NOMO-1 (cell line): ENCODE data around the gene SRGAP3.
A peak's percentile ranks its signal among the peaks of the same experiment; 100 is the strongest.

Experiments
- DNase-seq, 2 experiments: peaks; one replicate each; lab custom pipeline; 2025; ENCODE audit not compliant: unreplicated experiment in 2 of 2; lab: John Stamatoyannopoulos, UW

SRGAP3 gene

GRCh38 chr3:9254764-9255163, 5.3 kb upstream of the SRGAP3 start:
- DNase-seq, result no peak

DNA sequence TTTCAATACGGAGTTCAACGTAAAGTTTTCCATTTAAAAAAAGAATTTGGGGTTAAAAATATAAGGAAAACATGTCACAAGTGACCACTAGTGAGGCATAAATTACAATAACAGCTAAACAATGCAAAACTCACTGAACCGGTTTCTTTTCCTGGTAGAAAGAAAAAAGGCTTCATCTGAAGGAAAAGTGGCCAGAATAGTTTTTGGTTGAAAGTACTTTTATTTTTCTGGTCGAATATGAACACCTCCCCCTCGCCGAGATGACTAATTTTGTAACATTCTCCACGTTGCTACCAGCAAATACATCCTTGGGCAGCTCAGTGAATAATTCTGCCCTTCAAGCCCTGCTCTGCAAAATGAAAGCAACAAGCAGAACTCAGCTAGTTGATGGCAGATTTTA, 3.9 kb upstream of the SRGAP3 start:
- no peak for DNase-seq

DNA sequence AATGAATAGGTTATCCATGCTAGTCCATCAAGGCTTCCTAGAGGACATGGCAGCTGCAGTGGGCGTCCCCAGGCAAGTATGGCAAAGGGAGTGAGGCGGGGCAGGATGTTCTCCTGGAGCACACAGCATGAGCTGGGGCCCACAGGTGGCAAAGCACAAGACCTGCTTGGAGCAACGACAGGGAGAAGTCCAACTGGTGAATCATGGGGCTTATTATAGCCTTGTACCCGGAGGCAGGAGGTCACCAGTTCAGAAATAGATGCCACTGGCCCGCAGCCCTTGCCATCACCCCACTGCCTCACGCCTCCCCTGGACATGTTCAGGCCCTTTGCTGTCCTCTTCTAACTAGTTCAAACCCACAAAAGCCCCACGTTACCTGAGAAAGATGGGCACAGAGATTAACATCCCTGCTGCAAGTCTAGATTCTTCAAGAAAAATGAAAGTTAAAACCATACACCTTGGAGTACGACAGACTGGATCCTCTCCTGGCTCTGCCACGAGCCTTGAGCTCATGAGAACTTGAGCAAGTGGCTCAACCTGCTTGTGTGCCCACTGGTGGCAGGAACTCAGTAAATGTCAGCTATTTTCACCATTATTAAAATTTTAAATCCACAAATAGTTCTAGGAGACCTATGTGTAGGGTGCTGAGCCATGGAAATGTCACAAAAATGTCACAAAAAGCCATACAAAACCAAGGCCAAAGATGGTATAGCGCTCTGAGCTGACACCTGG, 1.8 kb upstream of the SRGAP3 start:
- DNase-seq, result no peak

DNA sequence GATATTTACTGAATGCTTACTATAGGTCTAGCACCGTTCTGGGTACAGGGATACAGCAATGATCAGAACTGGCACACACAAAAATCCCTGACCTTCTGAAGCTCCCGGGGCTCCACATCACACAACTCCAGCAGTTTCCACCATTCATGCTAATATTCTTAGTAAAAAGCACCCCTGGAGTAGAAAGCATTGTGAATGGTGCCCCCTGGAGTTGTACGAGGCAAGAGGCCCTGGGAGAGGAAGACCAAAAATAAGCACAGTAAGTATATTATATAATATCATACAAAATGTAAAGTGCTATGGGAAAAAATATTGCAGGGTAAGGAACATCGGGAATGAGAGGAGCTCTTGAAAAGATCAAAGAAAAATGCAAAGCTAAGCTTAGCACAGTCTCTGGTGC, 790 bp upstream of the SRGAP3 start:
- DNase-seq, result no peak

- peak in 1 of 2 experiments; percentile 47 for DNase-seq
Measured at GRCh38 chr3:9248522-9249271, 749 bp downstream of the SRGAP3 start.

GRCh38 chr3:9247941-9248521, 1.4 kb downstream of the SRGAP3 start:
- DNase-seq, result no peak

DNA sequence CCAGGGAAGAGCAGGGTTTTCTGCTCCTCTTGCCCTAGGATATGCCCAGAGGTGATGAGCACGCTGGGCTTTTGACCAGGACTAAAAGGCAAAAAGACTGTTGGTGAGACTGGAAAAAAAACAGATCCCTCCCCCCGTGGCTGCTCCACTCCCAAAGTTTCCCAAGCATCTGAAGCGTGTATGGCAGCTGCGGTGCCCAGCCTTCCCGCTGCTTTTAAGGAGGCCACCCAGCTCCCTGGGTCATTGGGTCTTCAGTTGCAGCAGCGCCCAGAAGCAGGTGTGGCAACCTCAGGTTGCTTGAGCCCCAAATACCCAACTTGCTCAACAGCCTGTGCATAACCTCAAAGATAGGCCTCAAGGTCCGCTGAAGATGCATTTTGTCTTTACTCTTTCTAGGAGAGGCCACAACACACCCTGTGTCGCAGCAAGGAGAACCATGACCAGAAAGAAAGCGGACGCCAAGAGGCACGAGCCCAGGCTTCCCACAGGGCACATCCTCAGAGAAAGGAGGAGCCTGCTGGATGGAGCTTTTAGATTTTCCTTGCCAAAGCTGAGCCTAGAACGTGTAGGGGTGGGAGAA, 2.0 kb downstream of the SRGAP3 start:
- DNase-seq, result no peak

- no peak for DNase-seq
Measured at GRCh38 chr3:9246189-9246588, 3.3 kb downstream of the SRGAP3 start.

DNA sequence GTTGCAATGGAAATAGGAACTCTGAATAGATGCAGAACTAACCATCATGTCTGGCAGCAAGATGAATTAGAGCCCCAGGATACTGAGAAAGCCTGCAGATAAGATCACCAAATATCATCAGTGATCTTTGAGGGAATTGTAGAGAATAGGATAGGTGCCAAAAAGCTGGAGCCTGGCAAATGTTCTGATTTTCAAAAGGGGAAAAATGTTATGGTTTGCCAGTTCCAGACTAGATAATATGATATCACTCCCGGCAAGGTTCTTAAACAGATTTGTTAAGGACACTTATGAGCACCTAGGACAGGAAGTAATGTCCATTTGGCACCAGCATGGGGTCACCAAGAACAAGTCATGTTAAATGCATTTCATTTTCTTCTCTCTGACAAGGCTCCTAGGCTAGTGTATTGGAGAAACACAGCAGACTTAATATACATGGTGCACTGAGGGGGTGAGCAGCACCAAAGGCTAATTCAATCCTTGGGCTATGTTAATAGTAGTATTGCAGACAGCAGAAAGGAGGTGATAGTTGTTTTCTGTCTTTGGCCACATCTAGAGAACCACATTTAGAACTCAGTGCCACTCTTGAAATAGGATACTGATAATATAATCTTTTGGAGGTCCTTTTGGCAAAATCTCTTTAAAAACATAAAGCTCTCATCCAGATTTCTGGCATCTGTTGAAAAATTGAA, 4.8 kb downstream of the SRGAP3 start:
- no peak for DNase-seq

GRCh38 chr3:9241956-9242355, 7.5 kb downstream of the SRGAP3 start:
- DNase-seq, result no peak

GRCh38 chr3:9239680-9240079, 9.8 kb downstream of the SRGAP3 start:
- no peak for DNase-seq

DNA sequence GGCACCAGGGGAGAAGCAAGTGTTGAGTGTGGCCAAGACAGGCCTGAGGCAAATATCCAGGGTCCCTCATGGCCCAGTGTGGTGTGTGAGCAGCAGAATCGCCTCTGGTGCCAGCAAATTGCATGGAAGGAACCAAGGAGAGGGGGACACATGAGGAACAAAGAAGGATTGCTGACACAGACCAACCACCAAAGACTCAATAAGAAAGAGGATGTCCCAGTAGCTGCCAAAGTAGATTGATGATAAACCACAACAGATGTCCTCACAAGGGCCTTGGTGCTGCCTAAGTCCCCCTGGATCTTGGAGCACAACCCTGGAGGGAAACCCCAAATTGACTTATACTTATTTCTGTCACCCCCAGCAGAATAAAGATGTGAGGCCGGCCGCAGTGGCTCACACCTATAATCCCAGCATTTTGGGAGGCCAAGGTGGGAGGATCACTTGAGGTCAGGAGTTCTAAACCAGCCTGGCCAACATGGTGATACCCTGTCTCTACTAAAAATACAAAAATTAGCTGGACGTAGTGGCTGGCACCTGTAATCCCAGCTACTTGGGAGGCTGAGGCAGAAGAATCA, 10.6 kb downstream of the SRGAP3 start:
- DNase-seq, result no peak

DNA sequence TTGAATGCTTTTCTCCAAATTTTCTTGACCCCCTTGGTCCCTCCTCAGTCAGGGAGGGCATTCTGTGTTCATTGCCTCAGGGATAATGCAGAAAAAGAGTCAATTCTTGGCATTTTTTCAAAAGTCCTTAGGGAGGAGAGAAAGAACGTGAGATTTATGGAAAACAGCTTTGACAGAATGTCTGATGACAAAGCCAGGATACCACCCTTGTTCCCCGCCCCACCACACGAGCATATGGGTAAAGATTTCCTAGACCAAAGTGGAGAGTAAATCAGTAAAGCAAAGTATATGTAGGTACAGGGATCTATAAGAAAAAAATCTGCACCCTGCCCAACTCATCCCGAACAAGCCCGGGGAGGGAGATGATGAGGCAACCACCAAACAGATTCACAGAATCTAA, 11.2 kb downstream of the SRGAP3 start:
- no peak for DNase-seq

- no peak for DNase-seq
Measured at GRCh38 chr3:9233814-9234600, 15.4 kb downstream of the SRGAP3 start.

- DNase-seq, result no peak
Measured at GRCh38 chr3:9233101-9233500, 16.3 kb downstream of the SRGAP3 start.

DNA sequence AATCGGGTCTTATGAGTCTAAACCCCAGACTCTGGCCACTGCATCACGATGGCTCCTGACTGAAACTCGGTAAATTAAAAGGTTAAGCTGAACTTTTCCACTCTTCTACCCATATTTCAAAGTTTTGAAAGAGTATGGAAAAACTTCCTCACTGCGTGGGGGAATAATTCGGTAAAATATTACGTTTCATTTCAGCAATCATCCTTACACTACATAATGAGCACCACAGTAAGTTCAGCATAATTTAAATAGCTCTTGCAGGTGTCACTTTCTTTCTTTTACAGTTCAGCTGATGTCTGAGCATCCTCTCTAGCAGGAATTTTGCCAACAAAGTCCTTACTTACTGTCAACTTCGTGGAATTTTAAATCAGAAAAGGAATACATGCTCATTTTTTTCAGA, 17.5 kb downstream of the SRGAP3 start:
- DNase-seq, result no peak

- DNase-seq, result no peak
Measured at GRCh38 chr3:9231471-9231870, 18.0 kb downstream of the SRGAP3 start.

- no peak for DNase-seq
Measured at GRCh38 chr3:9231006-9231405, 18.4 kb downstream of the SRGAP3 start.

DNA sequence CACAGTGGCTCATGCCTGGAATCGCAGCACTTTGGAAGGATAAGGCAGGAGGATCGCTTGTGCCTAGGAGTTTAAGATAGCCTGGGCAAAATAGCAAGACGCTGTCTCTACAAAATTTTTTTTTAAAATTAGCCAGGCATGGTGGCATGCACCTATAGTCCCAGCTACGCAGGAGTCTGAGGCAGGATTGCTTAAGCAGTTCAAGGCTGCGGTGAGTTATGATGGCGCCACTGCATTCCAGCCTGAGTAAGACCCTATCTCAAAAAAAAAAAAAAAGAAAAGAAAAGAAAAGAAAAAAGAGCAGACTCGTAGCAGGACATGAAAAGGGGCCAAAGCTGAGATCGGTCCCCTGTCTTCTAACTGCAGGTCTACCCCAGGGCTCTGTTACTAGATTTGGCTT, 18.9 kb downstream of the SRGAP3 start:
- no peak for DNase-seq

GRCh38 chr3:9229879-9230278, 19.6 kb downstream of the SRGAP3 start:
- no peak for DNase-seq
